HepG2 (cell line): Measurements from ENCODE around the gene PYGO2. TPM values are rescaled to one million over a fixed set of nuclear protein-coding genes. Genes with fewer than 3 reads are reported as not detected.

Experiments used
- ATAC-seq: fragments of 200-7000 bp; cut with Tn5 transposase; 3 replicates; pipeline ENCODE4 v1.9.1; 2020; ENCODE audit warnings: mild to moderate bottlenecking, moderate library complexity
- BruUV-seq: library from RNA; stranded (reverse); fragments of 400-500 nt; replicated peaks from 2 replicates; lab custom pipeline; 2021; lab: Mats Ljungman, UMichigan
- CTCF ChIA-PET: fragments of 300-600 bp; formaldehyde crosslinking; extraction: SDS; loops from one replicate; lab custom pipeline; 2021; ENCODE audit warnings: low total read pairs, inconsistent platforms, low intra/inter-chr PET ratio; lab: Yijun Ruan, JAX
- POLR2A ChIA-PET: fragments of 350-600 bp; sonication (Branson Sonifier 250); formaldehyde crosslinking; loops from one replicate; lab custom pipeline; 2020; ENCODE audit warnings: antibody characterized with exemption, inconsistent platforms; lab: Yijun Ruan, JAX
- DNase-seq: peaks from one replicate; pipeline ENCODE4 v3.0.0-alpha.2; 2015; ENCODE audit warnings: low spot score
- FAIRE-seq: peaks from 3 replicates; lab custom pipeline; 2011; peaks lifted over from hg19 to GRCh38; lab: Jason Lieb, UNC
- H2AFZ ChIP-seq: one replicate; pipeline ENCODE4 v1.6.1; 2011; ENCODE audit warnings: low read length, inconsistent platforms
- H3K27ac ChIP-seq: fragments of 300-600 bp; 3 replicates; pipeline ENCODE4 v1.8.0; 2011; ENCODE audit warnings: mixed run types, mild to moderate bottlenecking, mixed read lengths, low read length, inconsistent platforms; ENCODE audit not compliant: insufficient read depth; ENCODE audit errors: extremely low read length
- H3K27me3 ChIP-seq, 2 experiments: fragments of 200-600 bp in 1 of 2; 2 replicates in 1 of 2; 3 replicates in 1 of 2; pipeline versions ENCODE4 v1.6.0 to v1.8.0; 2011; ENCODE audit warnings: low read length in 2 of 2, mild to moderate bottlenecking in 2 of 2, moderate library complexity in 2 of 2, inconsistent platforms in 1 of 2; ENCODE audit not compliant: insufficient read depth in 2 of 2, control insufficient read depth in 1 of 2
- H3K36me3 ChIP-seq, 2 experiments: fragments of 200-600 bp in 1 of 2; replicated peaks in 1 of 2; 2 replicates in 1 of 2; 3 replicates in 1 of 2; pipeline versions ENCODE4 v1.5.1 to v1.8.0; 2011; ENCODE audit warnings: low read length in 2 of 2, inconsistent platforms in 1 of 2; ENCODE audit not compliant: insufficient read depth in 2 of 2, control insufficient read depth in 1 of 2
- H3K4me1 ChIP-seq: 2 replicates; pipeline ENCODE4 v1.5.1; 2012; ENCODE audit warnings: low read length, inconsistent platforms; ENCODE audit not compliant: insufficient read depth
- H3K4me2 ChIP-seq: 2 replicates; pipeline ENCODE4 v1.6.0; 2011; ENCODE audit warnings: low read depth, low read length, inconsistent platforms
- H3K4me3 ChIP-seq, 3 experiments: fragments of 200-600 bp in 1 of 3; sonication (generic), shearing (Covaris generic) in 1 of 3; replicated peaks in 1 of 3; 2 replicates each; pipeline ENCODE4 v1.5.1; 2011 to 2016; ENCODE audit warnings: low read length in 3 of 3, inconsistent platforms in 2 of 3, low read depth in 2 of 3, mild to moderate bottlenecking in 2 of 3, control low read depth in 1 of 3, mixed read lengths in 1 of 3; ENCODE audit not compliant: insufficient read depth in 1 of 3
- H3K79me2 ChIP-seq: one replicate; pipeline ENCODE4 v1.6.1; 2011; ENCODE audit warnings: low read length, inconsistent platforms; ENCODE audit not compliant: insufficient read depth
- H3K9ac ChIP-seq: 2 replicates; pipeline ENCODE4 v1.6.0; 2011; ENCODE audit warnings: mild to moderate bottlenecking, low read depth, low read length, inconsistent platforms; ENCODE audit not compliant: insufficient read depth
- H3K9me3 ChIP-seq: 2 replicates; pipeline ENCODE4 v1.5.1; 2012; ENCODE audit warnings: mild to moderate bottlenecking, low read length
- H4K20me1 ChIP-seq: 2 replicates; pipeline ENCODE4 v1.6.0; 2011; ENCODE audit warnings: inconsistent platforms, mild to moderate bottlenecking, low read length, moderate library complexity; ENCODE audit not compliant: insufficient read depth
- BRD4 ChIP-seq: sonication (generic); formaldehyde crosslinking; IDR thresholded peaks from 2 replicates; pipeline ENCODE4 v1.4.0; 2020; ENCODE audit warnings: missing genetic modification reagents
- CTCF ChIP-seq: sonication (generic); formaldehyde crosslinking; IDR thresholded peaks from 2 replicates; pipeline ENCODE4 v1.5.0; 2020; ENCODE audit warnings: mild to moderate bottlenecking, missing genetic modification reagents, moderate library complexity
- DNMT1 ChIP-seq: sonication (generic); formaldehyde crosslinking; IDR thresholded peaks from 2 replicates; pipeline ENCODE4 v1.5.1; 2020; ENCODE audit warnings: mild to moderate bottlenecking, missing genetic modification reagents
- IRF1 ChIP-seq: sonication (generic); formaldehyde crosslinking; IDR thresholded peaks from 2 replicates; pipeline ENCODE4 v1.4.0; 2020; ENCODE audit warnings: low read depth, mild to moderate bottlenecking, missing genetic modification reagents
- NFE2L2 ChIP-seq: fragments of 150-350 bp; IDR thresholded peaks from 2 replicates; pipeline ENCODE4 v1.6.1; 2014; ENCODE audit warnings: low read length
- PCBP2 ChIP-seq: fragments of 200-400 bp; formaldehyde crosslinking; optimal IDR thresholded peaks from 2 replicates; pipeline ENCODE3; 2018; ENCODE audit warnings: low read length, low read depth; ENCODE audit not compliant: poor library complexity, severe bottlenecking
- SPEN ChIP-seq: sonication (generic); formaldehyde crosslinking; IDR thresholded peaks from 2 replicates; pipeline ENCODE4 v1.5.1; 2020; ENCODE audit warnings: low read depth, mild to moderate bottlenecking, missing genetic modification reagents
- SRSF9 ChIP-seq: fragments of 200-400 bp; formaldehyde crosslinking; IDR thresholded peaks from 2 replicates; pipeline ENCODE4 v1.6.1; 2018; ENCODE audit warnings: borderline replicate concordance, mild to moderate bottlenecking, low read depth, low read length; ENCODE audit not compliant: insufficient read depth, poor library complexity, severe bottlenecking
- TCF12 ChIP-seq, 2 experiments: fragments of 450-650 bp in 1 of 2; sonication (generic) in 1 of 2; formaldehyde crosslinking in 1 of 2; IDR thresholded peaks; 2 replicates each; pipeline versions ENCODE4 v1.6.1 to v1.8.0; 2017 to 2022; ENCODE audit warnings: antibody characterized with exemption in 1 of 2, mild to moderate bottlenecking in 1 of 2, missing genetic modification reagents in 1 of 2, moderate library complexity in 1 of 2
- TCF7 ChIP-seq: sonication (generic); IDR thresholded peaks from 2 replicates; pipeline ENCODE4 v1.6.1; 2016; ENCODE audit warnings: antibody characterized with exemption, low read depth
- XBP1 ChIP-seq: sonication (generic); formaldehyde crosslinking; IDR thresholded peaks from 2 replicates; pipeline ENCODE4 v1.5.0; 2020; ENCODE audit warnings: missing genetic modification reagents
- ZBTB3 ChIP-seq: sonication (generic); formaldehyde crosslinking; IDR thresholded peaks from 2 replicates; pipeline ENCODE4 v1.4.0; 2020; ENCODE audit warnings: low read depth, mild to moderate bottlenecking, moderate library complexity, missing genetic modification reagents, borderline replicate concordance
- ZNF10 ChIP-seq: sonication (generic); formaldehyde crosslinking; IDR thresholded peaks from 2 replicates; pipeline ENCODE4 v1.4.0; 2020; ENCODE audit warnings: mild to moderate bottlenecking, low read depth, missing genetic modification reagents, borderline replicate concordance
- WGBS: methylation state at CpG from one replicate; pipeline ENCODE4 v1.1.6; 2017; ENCODE audit warnings: low lambda C conversion rate; 5-methylcytosine and 5-hydroxymethylcytosine counted together
- in situ Hi-C: cut with HindIII; loops from 2 replicates; pipeline ENCODE4 v1.10.0; 2017; ENCODE audit warnings: low pct_unique_long_range_greater_than_20kb; ENCODE audit not compliant: extremely low pct_ligation_motif_present
- intact Hi-C: fragments of 100-400 bp; cut with micrococcal nuclease; formaldehyde crosslinking; loops from one replicate; pipeline ENCODE4 v1.10.0; 2022; ENCODE audit not compliant: unreplicated experiment
- polyA plus RNA-seq, 8 experiments: library from polyadenylated mRNA; depleted of rRNA in 3 of 8; stranded (reverse) in 7 of 8; unstranded in 1 of 8; fragments of >200 nt; fragmentation: Illumina TruSeq in 4 of 8; extraction: Trizol in 4 of 8; gene quantifications; 2 replicates each; pipeline versions ENCODE4 v1.2.1 to v1.2.3, GENCODE V29; 2011 to 2016; ENCODE audit warnings: low read depth in 4 of 8, missing spikeins in 1 of 8, mixed read lengths in 1 of 8; ENCODE audit not compliant: insufficient read depth in 1 of 8
- total RNA-seq, 5 experiments: library from RNA; depleted of rRNA; stranded (reverse); fragments of >200 nt; fragmentation: Illumina TruSeq; extraction: Trizol; gene quantifications; 2 replicates each; pipeline ENCODE4 v1.2.3, GENCODE V29; 2016; ENCODE audit warnings: low read depth in 1 of 5
- TF ChIP-seq, protein P1 (sequence below): sonication (generic); formaldehyde crosslinking; IDR thresholded peaks from 2 replicates; pipeline ENCODE4 v1.8.1; 2023; ENCODE audit warnings: mild to moderate bottlenecking, moderate library complexity, missing genetic modification reagents

Gene PYGO2
- total and polyA plus RNA-seq, 2 of the 13 experiments (the other 11 are each of a cell fraction or from before 2014, with no cell fraction given): 20.3 to 21.8 TPM

GRCh38 chr1:154911691-154912550 lies 49.7 kb downstream of the PYGO2 start:
- intact Hi-C loops: no loop called here
- Histone ChIP-seq H4K20me1 (no peaks in the 10 kb centered on the region), H3K9ac (no peak overlapping the region), H3K27me3 (no peaks in the 10 kb centered on the region), H3K4me1 (peaks cover 42% of the 10 kb centered on the region), H3K79me2 (no peaks in the 10 kb centered on the region), H3K9me3 (no peaks in the 10 kb centered on the region), H3K4me2 (no peak overlapping the region), H3K36me3 (no peaks in the 10 kb centered on the region), H3K27ac (no peak overlapping the region), H2AFZ (no peak overlapping the region), H3K4me3 (no peak overlapping the region)
- ATAC-seq (no peak), FAIRE-seq (no peak), DNase-seq (no peak)
- ChIA-PET CTCF (no interaction called here), POLR2A (interaction anchor here (1.5 kb wide), 1 partner anchor 33 kb away, joined by 4 read pairs; no protein-coding TSS in a partner anchor)
- no peak for TF ChIP-seq ZBTB3 (CRISPR knock-in tag)
- TF ChIP-seq XBP1: no peak
- no peak for TF ChIP-seq PCBP2
- no peak for TF ChIP-seq ZNF10 (CRISPR knock-in tag)
- no peak for TF ChIP-seq SPEN (CRISPR knock-in tag)
- no peak for TF ChIP-seq NFE2L2
- in situ Hi-C loops: no loop called here
- 44% methylated on average over 5 of the region's 8 CpGs for WGBS
- no TSS peak for BruUV-seq

DNA sequence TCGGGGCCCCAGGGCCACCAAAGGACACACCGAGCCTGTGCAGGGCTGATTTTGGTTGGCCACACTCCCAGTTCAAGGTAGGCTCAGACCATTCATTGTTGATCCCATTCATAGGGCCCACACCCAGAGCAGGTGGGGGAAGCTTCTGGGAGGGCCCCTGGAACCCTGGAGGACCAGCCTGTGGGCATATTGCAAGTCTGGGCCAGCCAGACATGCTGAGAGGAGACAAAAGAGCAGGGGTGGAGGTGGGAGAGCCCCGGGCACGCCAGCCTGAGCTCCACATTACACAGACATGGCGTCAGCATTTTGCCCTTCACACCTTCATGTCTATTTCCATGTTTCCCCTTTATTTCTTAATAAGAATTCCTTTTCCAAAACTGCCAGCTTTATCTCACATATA lies 50.7 kb downstream of the PYGO2 start:
- ATAC-seq: no peak
- peaks cover 38% of the 10 kb centered on the region for H3K4me1 ChIP-seq
- BruUV-seq: no TSS peak
- CTCF ChIA-PET: no interaction called here
- intact Hi-C loops (no loop called here), in situ Hi-C loops (no loop called here)
- H2AFZ ChIP-seq: no peak overlapping the region
- 58% methylated on average over 3 of the region's 5 CpGs for WGBS
- H3K27ac ChIP-seq: no peak overlapping the region
- no peak overlapping the region for H3K9ac ChIP-seq
- H3K9me3 ChIP-seq: no peaks in the 10 kb centered on the region
- no peaks in the 10 kb centered on the region for H3K27me3 ChIP-seq
- no peaks in the 10 kb centered on the region for H3K79me2 ChIP-seq
- DNase-seq: no peak
- H4K20me1 ChIP-seq: no peaks in the 10 kb centered on the region
- no peaks in the 10 kb centered on the region for H3K36me3 ChIP-seq
- H3K4me2 ChIP-seq: no peak overlapping the region
- no peak for FAIRE-seq
- POLR2A ChIA-PET: interaction anchor here (1.5 kb wide), 1 partner anchor 34 kb away, joined by 4 read pairs; no protein-coding TSS in a partner anchor
- H3K4me3 ChIP-seq: no peak overlapping the region
- TF ChIP-seq BRD4 (no peak), SRSF9 (no peak), TCF12 (IDR thresholded peaks at IDR 0.05) (no peak), TCF12 (CRISPR knock-in tag; IDR thresholded peaks at IDR 0.05) (no peak), DNMT1 (CRISPR knock-in tag) (no peak), CTCF (CRISPR knock-in tag) (no peak), IRF1 (CRISPR knock-in tag) (no peak), TCF7 (no peak)
- TF ChIP-seq, protein P1, sequence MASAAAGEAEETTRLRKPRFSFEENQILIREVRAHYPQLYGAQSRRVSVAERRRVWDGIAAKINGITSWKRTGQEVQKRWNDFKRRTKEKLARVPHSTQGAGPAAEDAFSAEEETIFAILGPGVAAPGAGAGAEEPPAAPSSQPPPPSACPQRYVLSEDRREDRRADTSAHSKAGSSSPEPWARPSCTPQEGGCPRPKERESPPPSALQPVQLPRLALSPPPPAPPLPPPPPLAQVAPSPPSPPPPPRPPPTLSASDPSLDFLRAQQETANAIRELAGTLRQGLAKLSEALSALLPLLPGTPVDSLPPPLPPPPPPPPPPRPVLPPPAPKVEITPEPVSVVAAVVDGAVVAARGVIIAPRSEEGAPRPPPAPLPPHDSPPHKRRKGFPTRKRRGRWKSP (CRISPR knock-in tag): no peak
